WTC11 (cell line): ENCODE data around the gene POLA1.

ENCODE experiments used
- CREM ChIP-seq: sonication (generic); formaldehyde crosslinking; IDR thresholded peaks from 2 replicates; pipeline ENCODE4 v1.8.1; 2022; ENCODE audit warnings: mild to moderate bottlenecking, missing genetic modification reagents, moderate library complexity
- SP1 ChIP-seq: sonication (generic); formaldehyde crosslinking; conservative IDR thresholded peaks from 2 replicates; pipeline ENCODE4 v1.8.1; 2022; ENCODE audit warnings: missing genetic modification reagents
- TEAD4 ChIP-seq: sonication (generic); formaldehyde crosslinking; IDR thresholded peaks from 2 replicates; pipeline ENCODE4 v1.8.0; 2022; ENCODE audit warnings: mild to moderate bottlenecking, missing genetic modification reagents
- TF ChIP-seq, protein P1 (sequence below): sonication (generic); formaldehyde crosslinking; IDR thresholded peaks from 2 replicates; pipeline ENCODE4 v1.8.1; 2023; ENCODE audit warnings: mild to moderate bottlenecking, moderate library complexity, missing genetic modification reagents
- TF ChIP-seq, protein P2 (sequence below): fragments of 200-600 bp; IDR thresholded peaks from 2 replicates; pipeline ENCODE4 v1.8.0; 2022; ENCODE audit warnings: antibody characterized with exemption
- TF ChIP-seq, protein P3 (sequence below): sonication (generic); formaldehyde crosslinking; IDR thresholded peaks from 2 replicates; pipeline ENCODE4 v1.8.0; 2022; ENCODE audit warnings: mild to moderate bottlenecking, missing genetic modification reagents
- TF ChIP-seq, protein P4 (sequence below): sonication (generic); formaldehyde crosslinking; IDR thresholded peaks from 2 replicates; pipeline ENCODE4 v1.8.1; 2023; ENCODE audit warnings: mild to moderate bottlenecking, missing genetic modification reagents
- TF ChIP-seq, protein P5 (sequence below): sonication (generic); formaldehyde crosslinking; IDR thresholded peaks from 2 replicates; pipeline ENCODE4 v1.8.1; 2022; ENCODE audit warnings: mild to moderate bottlenecking, moderate library complexity, missing genetic modification reagents

DNA sequence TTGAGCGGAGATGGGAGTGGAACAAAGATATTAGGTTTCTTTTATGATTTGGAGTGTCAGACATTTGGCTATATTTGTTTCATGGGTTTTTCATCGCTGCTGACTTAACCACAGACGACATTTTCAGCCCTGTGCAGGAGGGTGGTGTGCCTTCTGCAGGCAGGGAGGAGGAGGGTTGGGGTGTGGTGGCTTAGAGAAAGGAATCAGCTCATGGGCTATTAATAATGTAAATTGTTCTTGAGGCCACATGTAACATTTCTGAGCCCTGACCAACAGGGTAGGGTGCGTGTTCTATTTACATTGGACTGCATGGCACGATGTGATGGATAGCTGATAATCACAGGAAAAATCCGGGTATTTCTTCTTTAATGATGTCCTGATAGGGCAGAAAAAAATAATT lies 67.6 kb downstream of the POLA1 start:
- TF ChIP-seq, protein P1, sequence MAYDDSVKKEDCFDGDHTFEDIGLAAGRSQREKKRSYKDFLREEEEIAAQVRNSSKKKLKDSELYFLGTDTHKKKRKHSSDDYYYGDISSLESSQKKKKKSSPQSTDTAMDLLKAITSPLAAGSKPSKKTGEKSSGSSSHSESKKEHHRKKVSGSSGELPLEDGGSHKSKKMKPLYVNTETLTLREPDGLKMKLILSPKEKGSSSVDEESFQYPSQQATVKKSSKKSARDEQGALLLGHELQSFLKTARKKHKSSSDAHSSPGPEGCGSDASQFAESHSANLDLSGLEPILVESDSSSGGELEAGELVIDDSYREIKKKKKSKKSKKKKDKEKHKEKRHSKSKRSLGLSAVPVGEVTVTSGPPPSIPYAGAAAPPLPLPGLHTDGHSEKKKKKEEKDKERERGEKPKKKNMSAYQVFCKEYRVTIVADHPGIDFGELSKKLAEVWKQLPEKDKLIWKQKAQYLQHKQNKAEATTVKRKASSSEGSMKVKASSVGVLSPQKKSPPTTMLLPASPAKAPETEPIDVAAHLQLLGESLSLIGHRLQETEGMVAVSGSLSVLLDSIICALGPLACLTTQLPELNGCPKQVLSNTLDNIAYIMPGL: no peak
- TF ChIP-seq CREM (CRISPR knock-in tag) (no peak), SP1 (CRISPR knock-in tag) (no peak), TEAD4 (CRISPR knock-in tag) (no peak)
- TF ChIP-seq, protein P2, sequence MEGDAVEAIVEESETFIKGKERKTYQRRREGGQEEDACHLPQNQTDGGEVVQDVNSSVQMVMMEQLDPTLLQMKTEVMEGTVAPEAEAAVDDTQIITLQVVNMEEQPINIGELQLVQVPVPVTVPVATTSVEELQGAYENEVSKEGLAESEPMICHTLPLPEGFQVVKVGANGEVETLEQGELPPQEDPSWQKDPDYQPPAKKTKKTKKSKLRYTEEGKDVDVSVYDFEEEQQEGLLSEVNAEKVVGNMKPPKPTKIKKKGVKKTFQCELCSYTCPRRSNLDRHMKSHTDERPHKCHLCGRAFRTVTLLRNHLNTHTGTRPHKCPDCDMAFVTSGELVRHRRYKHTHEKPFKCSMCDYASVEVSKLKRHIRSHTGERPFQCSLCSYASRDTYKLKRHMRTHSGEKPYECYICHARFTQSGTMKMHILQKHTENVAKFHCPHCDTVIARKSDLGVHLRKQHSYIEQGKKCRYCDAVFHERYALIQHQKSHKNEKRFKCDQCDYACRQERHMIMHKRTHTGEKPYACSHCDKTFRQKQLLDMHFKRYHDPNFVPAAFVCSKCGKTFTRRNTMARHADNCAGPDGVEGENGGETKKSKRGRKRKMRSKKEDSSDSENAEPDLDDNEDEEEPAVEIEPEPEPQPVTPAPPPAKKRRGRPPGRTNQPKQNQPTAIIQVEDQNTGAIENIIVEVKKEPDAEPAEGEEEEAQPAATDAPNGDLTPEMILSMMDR: no peak
- TF ChIP-seq, protein P3, sequence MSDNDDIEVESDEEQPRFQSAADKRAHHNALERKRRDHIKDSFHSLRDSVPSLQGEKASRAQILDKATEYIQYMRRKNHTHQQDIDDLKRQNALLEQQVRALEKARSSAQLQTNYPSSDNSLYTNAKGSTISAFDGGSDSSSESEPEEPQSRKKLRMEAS (CRISPR knock-in tag): no peak
- TF ChIP-seq, protein P4, sequence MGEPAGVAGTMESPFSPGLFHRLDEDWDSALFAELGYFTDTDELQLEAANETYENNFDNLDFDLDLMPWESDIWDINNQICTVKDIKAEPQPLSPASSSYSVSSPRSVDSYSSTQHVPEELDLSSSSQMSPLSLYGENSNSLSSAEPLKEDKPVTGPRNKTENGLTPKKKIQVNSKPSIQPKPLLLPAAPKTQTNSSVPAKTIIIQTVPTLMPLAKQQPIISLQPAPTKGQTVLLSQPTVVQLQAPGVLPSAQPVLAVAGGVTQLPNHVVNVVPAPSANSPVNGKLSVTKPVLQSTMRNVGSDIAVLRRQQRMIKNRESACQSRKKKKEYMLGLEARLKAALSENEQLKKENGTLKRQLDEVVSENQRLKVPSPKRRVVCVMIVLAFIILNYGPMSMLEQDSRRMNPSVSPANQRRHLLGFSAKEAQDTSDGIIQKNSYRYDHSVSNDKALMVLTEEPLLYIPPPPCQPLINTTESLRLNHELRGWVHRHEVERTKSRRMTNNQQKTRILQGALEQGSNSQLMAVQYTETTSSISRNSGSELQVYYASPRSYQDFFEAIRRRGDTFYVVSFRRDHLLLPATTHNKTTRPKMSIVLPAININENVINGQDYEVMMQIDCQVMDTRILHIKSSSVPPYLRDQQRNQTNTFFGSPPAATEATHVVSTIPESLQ: no peak
- TF ChIP-seq, protein P5, sequence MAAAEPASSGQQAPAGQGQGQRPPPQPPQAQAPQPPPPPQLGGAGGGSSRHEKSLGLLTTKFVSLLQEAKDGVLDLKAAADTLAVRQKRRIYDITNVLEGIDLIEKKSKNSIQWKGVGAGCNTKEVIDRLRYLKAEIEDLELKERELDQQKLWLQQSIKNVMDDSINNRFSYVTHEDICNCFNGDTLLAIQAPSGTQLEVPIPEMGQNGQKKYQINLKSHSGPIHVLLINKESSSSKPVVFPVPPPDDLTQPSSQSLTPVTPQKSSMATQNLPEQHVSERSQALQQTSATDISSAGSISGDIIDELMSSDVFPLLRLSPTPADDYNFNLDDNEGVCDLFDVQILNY (CRISPR knock-in tag): no peak
